GM19467 (cell line): ENCODE measurements around the gene ANO8.

Experiments
- ATAC-seq: cut with Tn5 transposase; IDR thresholded peaks from one replicate; pipeline ENCODE4 v1.9.1; 2021; ENCODE audit warnings: mild to moderate bottlenecking, moderate library complexity; ENCODE audit not compliant: unreplicated experiment

Gene ANO8

GRCh38 chr19:17329366-17330261 lies 5.0 kb downstream of the ANO8 start:
- ATAC-seq = no peak

DNA sequence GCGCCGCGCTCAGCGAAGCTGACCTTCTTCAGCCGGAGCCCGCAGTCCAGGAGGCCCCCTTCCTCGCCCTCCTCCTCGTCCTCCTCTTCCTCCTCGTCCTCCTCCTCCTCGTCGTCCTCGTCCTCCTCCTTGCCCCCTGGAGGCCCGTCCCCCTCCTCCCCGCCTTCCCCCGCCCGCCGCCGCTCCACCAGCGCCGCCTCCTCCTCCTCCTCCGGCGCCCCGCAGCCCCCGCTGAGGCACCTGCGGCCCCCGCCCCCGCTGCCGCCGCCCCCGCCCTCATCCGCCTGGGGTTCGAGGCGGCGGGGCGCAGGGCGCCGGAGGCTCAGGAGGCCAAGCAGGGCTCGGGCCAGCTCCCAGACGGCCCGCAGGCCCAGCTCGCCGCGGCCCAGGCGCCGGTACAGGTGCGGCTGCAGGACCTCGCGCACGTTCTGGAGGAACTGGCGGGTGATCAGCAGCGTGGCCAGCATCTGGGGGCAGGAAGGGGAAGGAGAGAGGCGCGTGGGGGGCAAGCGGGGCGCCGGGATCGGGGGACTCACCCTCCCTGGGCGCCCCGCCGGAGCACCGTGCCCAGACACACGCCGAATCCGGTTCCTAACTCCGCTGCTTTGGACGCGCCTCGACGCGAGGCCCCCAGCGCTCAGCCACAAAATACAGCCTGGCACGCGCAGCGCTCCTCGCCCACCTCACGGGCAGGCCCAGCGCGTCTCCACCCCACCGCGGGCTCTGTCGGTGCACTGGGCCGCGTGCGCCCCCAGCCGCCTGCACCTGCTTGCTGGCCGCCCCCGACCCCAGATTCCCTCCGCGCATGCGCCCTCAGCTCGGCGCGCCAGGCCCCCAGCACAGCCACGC lies 5.9 kb downstream of the ANO8 start:
- no peak for ATAC-seq

GRCh38 chr19:17327654-17328516 lies 6.8 kb downstream of the ANO8 start:
- ATAC-seq = no peak

GRCh38 chr19:17327068-17327653 lies 7.5 kb downstream of the ANO8 start:
- ATAC-seq = no peak

DNA sequence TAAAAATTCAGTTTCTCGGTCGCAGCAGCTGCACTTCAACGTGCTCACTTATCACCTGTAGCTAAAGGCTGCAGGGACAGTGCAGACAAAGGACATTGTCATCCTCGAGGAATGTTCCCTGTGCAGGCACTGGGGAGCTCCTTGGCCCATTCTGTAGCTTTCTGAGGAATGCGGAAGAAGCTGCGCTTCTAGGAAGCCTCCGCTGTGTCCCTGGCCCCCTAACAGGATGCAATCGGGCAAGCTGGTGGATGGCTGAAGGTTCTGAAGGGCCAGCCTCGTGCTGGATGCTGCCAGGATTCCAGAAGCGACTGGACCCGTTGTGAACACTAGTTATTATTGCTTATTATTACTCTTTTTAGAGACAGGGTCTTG lies 8.1 kb downstream of the ANO8 start:
- no peak for ATAC-seq

DNA sequence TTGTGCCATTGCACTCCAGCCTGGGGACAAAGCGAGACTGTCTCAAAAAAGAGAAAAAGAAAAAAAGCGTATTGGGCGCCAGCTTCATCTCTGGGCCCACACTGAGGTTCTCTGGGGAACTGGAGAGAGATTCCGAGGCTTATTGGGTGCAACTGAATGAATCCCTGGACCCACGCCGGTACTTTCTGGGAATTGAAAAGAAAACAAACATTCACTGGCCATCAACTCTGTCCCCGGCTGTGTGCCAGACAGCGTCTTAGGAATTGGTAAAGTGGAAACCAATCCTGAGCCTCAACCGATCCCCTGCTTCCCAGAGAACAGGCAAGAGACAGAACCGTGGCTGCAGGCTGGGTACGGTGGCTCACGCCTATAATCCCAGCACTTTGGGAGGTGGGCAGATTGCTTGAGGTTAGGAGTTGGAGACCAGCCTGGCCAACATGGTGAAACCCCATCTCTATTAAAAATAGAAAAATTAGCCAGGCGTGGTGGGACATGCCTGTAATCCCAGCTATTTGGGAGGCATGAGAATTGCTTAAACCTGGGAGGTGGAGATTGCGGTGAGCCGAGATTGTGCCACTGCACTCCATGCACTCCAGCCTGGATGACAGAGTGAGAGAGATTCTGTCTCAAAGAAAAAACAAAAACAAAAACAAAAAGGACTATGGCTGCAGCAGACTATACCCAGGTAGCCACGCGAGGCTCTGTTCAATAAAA lies 8.6 kb downstream of the ANO8 start:
- no peak for ATAC-seq

GRCh38 chr19:17325133-17325532 lies 9.5 kb downstream of the ANO8 start:
- ATAC-seq = no peak

- ATAC-seq = no peak
These were observed 10.1 kb downstream of the ANO8 start for GRCh38 chr19:17324357-17325114.

- no peak for ATAC-seq
These were observed 10.7 kb downstream of the ANO8 start for GRCh38 chr19:17323964-17324332.

- no peak for ATAC-seq
These were observed 11.2 kb downstream of the ANO8 start for GRCh38 chr19:17323300-17323963.

- ATAC-seq = no peak
These were observed 11.8 kb downstream of the ANO8 start for GRCh38 chr19:17322854-17323253.

DNA sequence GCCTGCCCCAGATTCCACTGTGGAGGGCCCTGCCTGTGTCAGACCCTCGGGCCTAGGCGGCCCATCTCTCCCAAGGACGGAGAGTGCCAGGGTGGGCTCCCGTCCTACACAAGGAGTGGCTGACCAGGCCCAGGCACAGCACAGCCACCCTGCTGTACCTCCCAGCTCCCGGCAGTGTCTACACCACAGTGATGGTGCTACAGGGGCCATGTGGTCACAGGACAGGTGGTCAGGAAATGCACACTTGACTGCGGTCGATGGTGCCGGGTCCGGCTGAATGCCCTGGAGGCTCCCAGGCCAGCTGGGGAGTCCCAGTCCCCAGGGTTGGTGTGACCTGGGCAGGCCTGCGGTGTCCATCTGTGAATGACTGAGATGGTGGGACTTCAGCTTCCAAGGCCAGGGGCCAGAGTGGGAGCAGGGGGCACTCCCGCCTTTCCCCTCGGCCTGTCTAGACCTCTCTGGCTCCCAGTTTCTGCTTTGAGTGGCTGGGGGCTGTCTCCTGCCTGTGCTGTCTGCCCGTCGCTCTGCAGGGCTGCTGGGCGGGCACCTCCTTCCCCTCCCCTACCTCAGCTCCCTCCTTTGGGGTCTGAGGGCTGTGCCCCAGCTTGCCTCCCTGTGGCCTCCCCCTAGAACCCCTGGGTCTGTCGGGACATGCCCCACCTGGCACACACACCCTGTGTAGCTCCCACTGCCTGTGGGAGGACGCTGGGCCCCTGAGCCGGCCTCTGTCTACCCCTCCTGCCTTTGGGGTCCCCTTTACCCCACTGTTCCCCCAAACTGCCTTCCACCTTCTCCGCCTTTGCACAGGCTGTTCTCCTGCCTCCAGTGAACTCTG lies 12.8 kb downstream of the ANO8 start:
- ATAC-seq = no peak

DNA sequence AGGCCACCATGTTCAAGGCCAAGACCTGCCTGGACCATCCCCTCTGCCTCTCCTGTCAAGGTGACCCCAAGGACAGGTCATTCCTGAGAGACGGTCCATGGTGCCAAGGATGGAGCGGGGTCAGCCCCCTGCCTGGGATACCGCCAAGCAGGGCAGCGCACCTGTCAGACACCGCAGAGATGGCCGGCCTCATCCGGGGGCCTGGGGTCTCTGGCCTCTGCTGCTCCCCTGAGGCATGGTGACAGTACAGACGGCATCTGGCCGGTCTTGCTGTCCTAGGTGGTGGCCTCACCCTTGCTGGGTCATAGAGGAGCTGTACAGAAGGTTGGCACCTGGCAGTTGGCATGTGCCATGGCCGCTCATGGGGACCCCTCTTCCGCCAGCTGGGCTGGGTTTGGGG lies 14.2 kb downstream of the ANO8 start:
- no peak for ATAC-seq

GRCh38 chr19:17319473-17320238 lies 15.0 kb downstream of the ANO8 start:
- no peak for ATAC-seq

- no peak for ATAC-seq
These were observed 15.7 kb downstream of the ANO8 start for GRCh38 chr19:17318966-17319365.

DNA sequence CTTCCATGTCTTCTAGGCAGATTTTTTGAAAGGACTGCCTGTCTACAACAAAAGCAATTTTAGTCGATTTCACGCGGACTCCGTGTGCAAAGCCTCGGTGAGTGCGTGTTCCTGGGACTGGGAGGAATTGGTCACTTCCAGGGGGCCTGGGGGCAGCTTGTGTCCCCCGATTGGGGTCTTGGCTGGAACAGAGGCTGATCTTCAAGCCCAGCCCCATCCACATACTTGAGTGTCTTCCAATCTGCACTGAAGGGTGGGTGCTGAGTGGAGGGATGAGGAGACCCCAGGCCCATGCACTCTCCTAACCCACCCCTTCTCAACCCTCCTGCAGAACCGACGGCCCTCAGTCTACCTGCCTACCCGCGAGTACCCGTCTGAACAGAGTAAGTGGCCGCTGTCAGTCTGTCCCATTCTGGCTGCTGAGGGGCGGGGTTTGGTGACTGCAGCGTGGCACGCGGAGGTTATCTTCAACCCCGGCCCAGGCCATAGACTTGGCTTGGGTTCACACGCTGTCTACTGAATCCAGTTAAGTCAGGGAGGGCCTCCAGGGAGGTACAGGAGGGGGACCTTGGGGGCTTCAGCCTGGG lies 20.6 kb downstream of the ANO8 start:
- ATAC-seq = no peak
